ENCODE data around the gene SEC14L1. TPM values are rescaled to one million over a fixed set of nuclear protein-coding genes. Genes with fewer than 3 reads are reported as not detected.

Gene SEC14L1
- polyA plus RNA-seq, 1 donor: 28.7 TPM

GRCh38 chr17:77115947-77116346 is 24.8 kb upstream of the SEC14L1 start:
- no peaks in the 10 kb centered on the region for H3K36me3 ChIP-seq (ENCODE audit: control insufficient read depth, insufficient read depth, low read length)
- DNase-seq: no peak
- no peaks in the 10 kb centered on the region for H3K27me3 ChIP-seq (ENCODE audit: control insufficient read depth, insufficient read depth, low read length)
- H3K9me3 ChIP-seq (ENCODE audit: control insufficient read depth, low read depth, low read length): no peaks in the 10 kb centered on the region
- H3K4me1 ChIP-seq (ENCODE audit: control insufficient read depth, insufficient read depth, low read length): peaks cover 7% of the 10 kb centered on the region
- H3K27ac ChIP-seq (ENCODE audit: low read length): no peak overlapping the region
- no CpG with 5 or more reads among the region's 5 CpGs for WGBS (ENCODE audit: insufficient coverage, low lambda C conversion rate)
- H3K4me3 ChIP-seq (ENCODE audit: low read length): no peak overlapping the region

- Histone ChIP-seq H3K27ac (ENCODE audit: low read length) (no peak overlapping the region), H3K27me3 (ENCODE audit: control insufficient read depth, insufficient read depth, low read length) (no peaks in the 10 kb centered on the region), H3K4me1 (ENCODE audit: control insufficient read depth, insufficient read depth, low read length) (peaks cover 7% of the 10 kb centered on the region), H3K36me3 (ENCODE audit: control insufficient read depth, insufficient read depth, low read length) (no peaks in the 10 kb centered on the region), H3K4me3 (ENCODE audit: low read length) (no peak overlapping the region), H3K9me3 (ENCODE audit: control insufficient read depth, low read depth, low read length) (no peaks in the 10 kb centered on the region)
- no peak for DNase-seq
- WGBS (ENCODE audit: insufficient coverage, low lambda C conversion rate): 67% methylated on average over 2 of the region's 3 CpGs
Observed at GRCh38 chr17:77116371-77116860, 24.4 kb upstream of the SEC14L1 start.

- no peaks in the 10 kb centered on the region for H3K27me3 ChIP-seq (ENCODE audit: control insufficient read depth, insufficient read depth, low read length)
- peaks cover under 1% of the 10 kb centered on the region for H3K4me1 ChIP-seq (ENCODE audit: control insufficient read depth, insufficient read depth, low read length)
- WGBS (ENCODE audit: insufficient coverage, low lambda C conversion rate): no CpG with 5 or more reads among the region's 4 CpGs
- no peak for DNase-seq
- H3K27ac ChIP-seq (ENCODE audit: low read length): no peak overlapping the region
- H3K36me3 ChIP-seq (ENCODE audit: control insufficient read depth, insufficient read depth, low read length): no peaks in the 10 kb centered on the region
- no peak overlapping the region for H3K4me3 ChIP-seq (ENCODE audit: low read length)
- no peaks in the 10 kb centered on the region for H3K9me3 ChIP-seq (ENCODE audit: control insufficient read depth, low read depth, low read length)
Observed at GRCh38 chr17:77117415-77117814, 23.4 kb upstream of the SEC14L1 start.

- Histone ChIP-seq H3K36me3 (ENCODE audit: control insufficient read depth, insufficient read depth, low read length) (no peaks in the 10 kb centered on the region), H3K9me3 (ENCODE audit: control insufficient read depth, low read depth, low read length) (no peaks in the 10 kb centered on the region), H3K27me3 (ENCODE audit: control insufficient read depth, insufficient read depth, low read length) (no peaks in the 10 kb centered on the region), H3K27ac (ENCODE audit: low read length) (no peak overlapping the region), H3K4me3 (ENCODE audit: low read length) (no peak overlapping the region), H3K4me1 (ENCODE audit: control insufficient read depth, insufficient read depth, low read length) (no peaks in the 10 kb centered on the region)
- no peak for DNase-seq
- WGBS (ENCODE audit: insufficient coverage, low lambda C conversion rate): no CpG with 5 or more reads among the region's 18 CpGs
Observed at GRCh38 chr17:77118251-77118928, 22.4 kb upstream of the SEC14L1 start.

- no peak for DNase-seq
- H3K4me1 ChIP-seq (ENCODE audit: control insufficient read depth, insufficient read depth, low read length): no peaks in the 10 kb centered on the region
Observed at GRCh38 chr17:77119668-77120301, 21.0 kb upstream of the SEC14L1 start.

GRCh38 chr17:77120868-77121267 is 19.9 kb upstream of the SEC14L1 start:
- H3K4me1 ChIP-seq (ENCODE audit: control insufficient read depth, insufficient read depth, low read length): no peaks in the 10 kb centered on the region
- H3K27me3 ChIP-seq (ENCODE audit: control insufficient read depth, insufficient read depth, low read length): no peaks in the 10 kb centered on the region
- H3K9me3 ChIP-seq (ENCODE audit: control insufficient read depth, low read depth, low read length): no peaks in the 10 kb centered on the region
- H3K4me3 ChIP-seq (ENCODE audit: low read length): no peak overlapping the region
- DNase-seq: no peak
- no CpG with 5 or more reads among the region's 7 CpGs for WGBS (ENCODE audit: insufficient coverage, low lambda C conversion rate)
- H3K36me3 ChIP-seq (ENCODE audit: control insufficient read depth, insufficient read depth, low read length): no peaks in the 10 kb centered on the region
- no peak overlapping the region for H3K27ac ChIP-seq (ENCODE audit: low read length)

More at GRCh38 chr17:77119668-77120301, 21.0 kb upstream of the SEC14L1 start:
- Histone ChIP-seq H3K27me3 (ENCODE audit: control insufficient read depth, insufficient read depth, low read length) (no peaks in the 10 kb centered on the region), H3K27ac (ENCODE audit: low read length) (no peak overlapping the region), H3K4me3 (ENCODE audit: low read length) (no peak overlapping the region), H3K36me3 (ENCODE audit: control insufficient read depth, insufficient read depth, low read length) (no peaks in the 10 kb centered on the region), H3K9me3 (ENCODE audit: control insufficient read depth, low read depth, low read length) (no peaks in the 10 kb centered on the region)
- 70% methylated on average over 2 of the region's 10 CpGs for whole genome bisulfite sequencing (ENCODE audit: insufficient coverage, low lambda C conversion rate)

GRCh38 chr17:77124192-77124889 is 16.4 kb upstream of the SEC14L1 start:
- Histone ChIP-seq H3K4me1 (ENCODE audit: control insufficient read depth, insufficient read depth, low read length) (peaks cover 2% of the 10 kb centered on the region), H3K27ac (ENCODE audit: low read length) (peak overlapping the region; percentile 39), H3K9me3 (ENCODE audit: control insufficient read depth, low read depth, low read length) (no peaks in the 10 kb centered on the region), H3K4me3 (ENCODE audit: low read length) (no peak overlapping the region), H3K36me3 (ENCODE audit: control insufficient read depth, insufficient read depth, low read length) (no peaks in the 10 kb centered on the region), H3K27me3 (ENCODE audit: control insufficient read depth, insufficient read depth, low read length) (no peaks in the 10 kb centered on the region)
- WGBS (ENCODE audit: insufficient coverage, low lambda C conversion rate): 60% methylated on average over 1 of the region's 15 CpGs
- no peak for DNase-seq

GRCh38 chr17:77125432-77125901 is 15.3 kb upstream of the SEC14L1 start:
- no peaks in the 10 kb centered on the region for H3K27me3 ChIP-seq (ENCODE audit: control insufficient read depth, insufficient read depth, low read length)
- H3K9me3 ChIP-seq (ENCODE audit: control insufficient read depth, low read depth, low read length): no peaks in the 10 kb centered on the region
- H3K4me1 ChIP-seq (ENCODE audit: control insufficient read depth, insufficient read depth, low read length): peaks cover 4% of the 10 kb centered on the region
- H3K36me3 ChIP-seq (ENCODE audit: control insufficient read depth, insufficient read depth, low read length): no peaks in the 10 kb centered on the region
- H3K4me3 ChIP-seq (ENCODE audit: low read length): no peak overlapping the region
- DNase-seq: no peak
- WGBS (ENCODE audit: insufficient coverage, low lambda C conversion rate): no CpG with 5 or more reads among the region's 8 CpGs
- H3K27ac ChIP-seq (ENCODE audit: low read length): no peak overlapping the region

- Histone ChIP-seq H3K4me3 (ENCODE audit: low read length) (no peak overlapping the region), H3K27ac (ENCODE audit: low read length) (no peak overlapping the region), H3K9me3 (ENCODE audit: control insufficient read depth, low read depth, low read length) (no peaks in the 10 kb centered on the region), H3K27me3 (ENCODE audit: control insufficient read depth, insufficient read depth, low read length) (no peaks in the 10 kb centered on the region), H3K36me3 (ENCODE audit: control insufficient read depth, insufficient read depth, low read length) (no peaks in the 10 kb centered on the region), H3K4me1 (ENCODE audit: control insufficient read depth, insufficient read depth, low read length) (peaks cover 4% of the 10 kb centered on the region)
- 70% methylated on average over 2 of the region's 7 CpGs for WGBS (ENCODE audit: insufficient coverage, low lambda C conversion rate)
- DNase-seq: no peak
Observed at GRCh38 chr17:77126519-77126918, 14.2 kb upstream of the SEC14L1 start.

GRCh38 chr17:77127735-77128361 is 12.9 kb upstream of the SEC14L1 start:
- Histone ChIP-seq H3K27ac (ENCODE audit: low read length) (no peak overlapping the region), H3K9me3 (ENCODE audit: control insufficient read depth, low read depth, low read length) (no peaks in the 10 kb centered on the region), H3K4me1 (ENCODE audit: control insufficient read depth, insufficient read depth, low read length) (peaks cover 4% of the 10 kb centered on the region), H3K27me3 (ENCODE audit: control insufficient read depth, insufficient read depth, low read length) (no peaks in the 10 kb centered on the region), H3K36me3 (ENCODE audit: control insufficient read depth, insufficient read depth, low read length) (no peaks in the 10 kb centered on the region), H3K4me3 (ENCODE audit: low read length) (no peak overlapping the region)
- no peak for DNase-seq
- no CpG with 5 or more reads among the region's 18 CpGs for WGBS (ENCODE audit: insufficient coverage, low lambda C conversion rate)
